Activated T-helper 2 cell treated with anti-CD3 and anti-CD28 coated beads, Interferon-gamma antibody, Interleukin-2, Interleukin-4, amounts not matched to agents 10 μg/mL and 5 μg/mL and 100 μg/mL, durations not matched to agents 14 hours and 24 hours and 36 hours (primary cell): ENCODE data around the gene TMEM109. TPM values are rescaled to one million over a fixed set of nuclear protein-coding genes. Genes with fewer than 3 reads are reported as not detected.

ENCODE experiments used
- DNase-seq: peaks from one replicate; pipeline ENCODE4 v3.0.0; 2021; ENCODE audit warnings: low spot score
- H3K27ac Mint-ChIP-seq: one replicate; pipeline ENCODE4 v1.8.0; 2021; ENCODE audit warnings: mixed read lengths
- H3K27me3 Mint-ChIP-seq: one replicate; pipeline ENCODE4 v1.8.0; 2021; ENCODE audit warnings: low read depth, mixed read lengths
- H3K36me3 Mint-ChIP-seq: one replicate; pipeline ENCODE4 v1.8.0; 2021; ENCODE audit warnings: low read depth, mixed read lengths
- H3K4me1 Mint-ChIP-seq: one replicate; pipeline ENCODE4 v1.8.0; 2021; ENCODE audit warnings: low read depth, mixed read lengths
- H3K4me3 Mint-ChIP-seq: one replicate; pipeline ENCODE4 v1.8.0; 2021; ENCODE audit warnings: low read depth, mild to moderate bottlenecking, moderate library complexity, mixed read lengths
- H3K9me3 Mint-ChIP-seq: one replicate; pipeline ENCODE4 v1.8.0; 2021; ENCODE audit warnings: mixed read lengths
- intact Hi-C: fragments of 100-400 bp; cut with micrococcal nuclease; formaldehyde crosslinking; loops from one replicate; pipeline ENCODE4 v1.15.1; 2023
- total RNA-seq: library from RNA; stranded (reverse); gene quantifications from 2 replicates; pipeline ENCODE4 v1.2.3, GENCODE V29; 2022

The TMEM109 gene
- total RNA-seq, 1 donor from 2014 or later, result 112 TPM

DNA sequence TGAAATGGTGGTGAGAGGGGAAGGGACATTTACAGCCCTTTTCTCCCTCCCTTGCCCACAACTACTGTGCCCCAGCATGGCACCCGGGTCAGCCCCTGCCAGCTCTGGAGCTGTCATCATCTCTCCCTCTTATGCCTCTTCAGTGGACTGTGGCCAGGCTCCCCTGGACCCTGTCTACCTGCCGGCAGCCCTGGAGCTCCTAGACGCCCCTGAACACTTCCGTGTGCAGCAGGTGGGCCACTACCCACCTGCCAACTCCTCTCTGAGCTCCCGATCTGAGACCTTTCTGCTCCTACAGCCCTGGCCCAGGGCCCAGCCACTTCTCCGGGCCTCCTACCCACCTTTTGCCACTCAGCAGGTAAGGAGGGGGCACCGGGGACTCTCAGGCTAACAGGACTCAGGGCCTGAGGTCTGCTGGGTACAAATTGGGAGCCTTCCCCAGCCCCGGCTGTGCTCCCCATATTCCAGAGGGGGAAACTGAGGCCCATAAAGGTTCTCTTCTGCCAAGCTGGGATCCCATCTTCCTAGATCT is 13.2 kb downstream of the TMEM109 start:
- peaks cover 24% of the 10 kb centered on the region for H3K27me3 Mint-ChIP-seq
- H3K9me3 Mint-ChIP-seq, result no peaks in the 10 kb centered on the region
- H3K4me1 Mint-ChIP-seq, result peaks cover 8% of the 10 kb centered on the region
- peaks cover 19% of the 10 kb centered on the region for H3K36me3 Mint-ChIP-seq
- no peak overlapping the region for H3K4me3 Mint-ChIP-seq
- no peak overlapping the region for H3K27ac Mint-ChIP-seq
- no peak for DNase-seq
- intact Hi-C loops, result no loop called here

DNA sequence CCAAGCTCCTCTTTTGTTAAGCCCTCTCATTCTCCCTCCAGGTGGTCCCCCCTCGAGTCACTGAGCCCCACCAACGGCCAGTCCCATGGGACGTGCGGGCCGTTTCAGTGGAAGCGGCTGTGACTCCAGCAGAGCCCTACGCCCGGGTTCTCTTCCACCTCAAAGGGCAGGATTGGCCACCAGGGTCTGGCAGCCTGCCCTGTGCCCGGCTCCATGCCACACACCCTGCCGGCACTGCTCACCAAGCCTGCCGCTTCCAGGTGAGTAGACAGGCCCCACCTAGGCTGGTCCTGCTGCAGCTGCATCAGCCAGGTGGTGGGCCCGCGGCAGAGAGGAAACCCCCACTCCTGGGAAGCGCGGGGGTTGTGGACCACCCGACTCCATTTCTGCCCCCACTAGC is 13.6 kb downstream of the TMEM109 start:
- peaks cover 8% of the 10 kb centered on the region for H3K4me1 Mint-ChIP-seq
- no peak overlapping the region for H3K27ac Mint-ChIP-seq
- peaks cover 14% of the 10 kb centered on the region for H3K36me3 Mint-ChIP-seq
- peaks cover 24% of the 10 kb centered on the region for H3K27me3 Mint-ChIP-seq
- intact Hi-C loops, result no loop called here
- no peaks in the 10 kb centered on the region for H3K9me3 Mint-ChIP-seq
- no peak overlapping the region for H3K4me3 Mint-ChIP-seq
- DNase-seq, result no peak

DNA sequence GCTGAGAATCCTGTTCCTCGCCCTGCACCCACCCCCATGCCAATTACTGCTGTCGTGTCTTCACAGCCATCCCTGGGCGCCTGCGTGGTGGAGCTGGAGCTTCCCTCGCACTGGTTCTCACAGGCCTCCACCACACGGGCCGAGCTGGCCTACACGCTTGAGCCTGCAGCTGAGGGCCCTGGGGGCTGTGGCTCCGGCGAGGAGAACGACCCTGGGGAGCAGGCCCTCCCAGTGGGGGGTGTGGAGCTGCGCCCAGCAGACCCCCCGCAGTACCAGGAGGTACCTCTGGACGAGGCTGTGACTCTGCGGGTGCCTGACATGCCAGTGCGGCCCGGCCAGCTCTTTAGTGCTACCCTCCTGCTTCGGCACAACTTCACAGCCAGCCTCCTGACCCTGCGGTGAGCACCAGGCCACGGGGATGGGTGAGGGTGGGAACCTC is 14.6 kb downstream of the TMEM109 start:
- Mint-ChIP-seq H3K27me3 (peaks cover 24% of the 10 kb centered on the region), H3K4me3 (no peak overlapping the region), H3K27ac (no peak overlapping the region), H3K9me3 (no peaks in the 10 kb centered on the region), H3K36me3 (peaks cover 4% of the 10 kb centered on the region), H3K4me1 (peaks cover 8% of the 10 kb centered on the region)
- no peak for DNase-seq
- intact Hi-C loops, result no loop called here

DNA sequence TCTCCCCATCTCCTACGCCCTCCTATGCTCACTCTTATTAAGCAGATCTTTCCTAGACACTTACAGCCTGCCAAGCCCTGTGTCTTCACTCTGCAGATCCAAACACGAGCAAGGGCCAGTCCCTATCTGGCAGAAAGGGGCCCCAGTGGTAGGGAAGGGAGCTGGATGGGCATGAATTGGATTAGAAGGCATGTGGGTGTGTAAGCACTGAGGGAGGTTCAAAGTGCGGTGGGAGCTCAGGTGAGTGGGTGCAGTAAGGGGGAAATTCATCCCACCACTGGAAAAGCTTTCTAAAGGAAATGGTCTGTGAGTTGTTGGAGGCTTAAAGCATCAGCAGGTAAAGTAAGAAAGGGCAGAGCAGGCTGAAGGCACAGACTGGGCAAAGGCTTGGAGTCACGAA is 15.8 kb downstream of the TMEM109 start:
- DNase-seq, result no peak
- Mint-ChIP-seq H3K27ac (no peak overlapping the region), H3K4me3 (no peak overlapping the region), H3K4me1 (peaks cover 6% of the 10 kb centered on the region), H3K27me3 (peaks cover 24% of the 10 kb centered on the region), H3K9me3 (no peaks in the 10 kb centered on the region), H3K36me3 (no peaks in the 10 kb centered on the region)
- intact Hi-C loops, result no loop called here

DNA sequence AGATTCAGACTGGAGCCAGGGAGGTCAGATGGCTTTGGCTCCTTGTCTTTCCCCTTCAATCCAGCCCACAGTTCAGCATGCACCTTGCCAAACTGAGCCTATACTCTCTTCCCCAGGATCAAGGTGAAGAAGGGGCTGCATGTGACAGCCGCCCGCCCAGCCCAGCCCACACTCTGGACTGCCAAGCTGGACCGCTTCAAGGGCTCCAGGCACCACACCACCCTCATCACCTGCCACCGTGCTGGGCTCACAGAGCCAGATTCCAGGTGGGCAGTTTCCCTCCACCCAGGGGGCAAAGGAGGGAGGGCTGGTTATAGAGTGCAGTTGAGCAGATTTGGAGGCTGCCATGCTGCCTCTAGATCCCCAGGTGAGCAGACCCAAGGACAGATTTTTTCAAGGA is 16.4 kb downstream of the TMEM109 start:
- peaks cover 1% of the 10 kb centered on the region for H3K4me1 Mint-ChIP-seq

DNA sequence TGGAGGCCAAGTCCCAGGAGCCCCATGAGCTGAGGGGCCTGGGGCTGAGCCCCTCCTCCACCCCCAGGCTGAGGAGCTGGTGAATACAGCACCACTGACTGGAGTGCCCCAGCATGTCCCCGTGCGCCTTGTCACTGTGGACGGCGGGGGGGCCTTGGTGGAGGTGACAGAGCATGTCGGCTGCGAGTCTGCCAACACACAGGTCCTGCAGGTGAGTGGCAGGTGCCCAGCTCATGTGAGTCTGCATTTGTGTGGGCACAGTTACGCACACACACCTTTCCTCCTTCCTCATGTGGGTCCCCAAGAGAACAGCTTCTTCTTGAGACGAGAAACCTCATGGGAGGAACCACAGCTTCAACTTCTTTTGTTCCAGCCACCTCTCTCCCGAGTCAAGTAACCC is 18.0 kb downstream of the TMEM109 start:
- intact Hi-C loops, result no loop called here
- no peaks in the 10 kb centered on the region for H3K9me3 Mint-ChIP-seq
- DNase-seq, result no peak
- peaks cover 6% of the 10 kb centered on the region for H3K27me3 Mint-ChIP-seq
- H3K4me3 Mint-ChIP-seq, result no peak overlapping the region
- no peaks in the 10 kb centered on the region for H3K4me1 Mint-ChIP-seq
- no peaks in the 10 kb centered on the region for H3K36me3 Mint-ChIP-seq
- no peak overlapping the region for H3K27ac Mint-ChIP-seq

More for the DNA sequence above, 16.4 kb downstream of the TMEM109 start:
- intact Hi-C loops, result no loop called here
- no peak overlapping the region for H3K4me3 Mint-ChIP-seq
- DNase-seq, result no peak
- no peaks in the 10 kb centered on the region for H3K36me3 Mint-ChIP-seq
- H3K9me3 Mint-ChIP-seq, result no peaks in the 10 kb centered on the region
- H3K27me3 Mint-ChIP-seq, result peaks cover 20% of the 10 kb centered on the region
- no peak overlapping the region for H3K27ac Mint-ChIP-seq

DNA sequence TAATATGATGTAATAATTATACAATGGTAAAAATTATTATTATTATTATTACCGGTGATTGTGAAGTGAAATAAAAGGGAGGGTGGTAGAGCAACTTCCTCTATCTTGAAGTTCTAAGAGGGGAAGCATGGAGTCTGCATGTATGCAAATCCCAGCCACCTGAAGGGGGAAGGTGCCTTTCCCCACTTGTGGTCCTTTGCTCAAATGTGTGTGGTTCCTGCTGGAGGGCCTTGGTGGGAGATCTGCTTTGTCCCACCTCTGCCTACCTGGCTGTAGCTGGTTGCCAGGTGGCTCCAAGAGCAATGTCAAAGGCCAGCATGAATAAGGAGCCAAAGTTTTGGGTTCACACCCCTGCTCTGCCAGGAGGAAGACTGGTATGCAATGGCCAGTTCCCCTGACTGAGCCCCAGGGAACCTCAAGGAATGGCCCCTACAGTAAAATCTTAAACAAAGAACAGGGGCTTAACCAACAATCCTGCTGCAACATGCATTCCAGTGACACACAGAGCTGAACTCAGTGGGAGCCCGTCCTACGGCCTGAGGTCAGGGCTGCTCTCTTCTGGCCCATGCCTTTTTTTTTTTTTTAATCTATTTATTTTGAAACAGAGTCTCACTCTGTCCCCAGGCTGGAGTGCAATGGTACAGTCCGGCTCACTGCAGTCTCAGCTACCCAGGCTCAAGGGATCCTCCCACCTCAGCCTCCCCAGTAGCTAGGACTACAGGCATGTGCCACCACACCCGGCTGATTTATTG is 18.8 kb downstream of the TMEM109 start:
- H3K27me3 Mint-ChIP-seq, result peaks cover 3% of the 10 kb centered on the region
- no peak overlapping the region for H3K27ac Mint-ChIP-seq
- no peaks in the 10 kb centered on the region for H3K36me3 Mint-ChIP-seq
- DNase-seq, result no peak
- H3K4me3 Mint-ChIP-seq, result no peak overlapping the region
- H3K9me3 Mint-ChIP-seq, result no peaks in the 10 kb centered on the region
- no peaks in the 10 kb centered on the region for H3K4me1 Mint-ChIP-seq
- intact Hi-C loops, result no loop called here

DNA sequence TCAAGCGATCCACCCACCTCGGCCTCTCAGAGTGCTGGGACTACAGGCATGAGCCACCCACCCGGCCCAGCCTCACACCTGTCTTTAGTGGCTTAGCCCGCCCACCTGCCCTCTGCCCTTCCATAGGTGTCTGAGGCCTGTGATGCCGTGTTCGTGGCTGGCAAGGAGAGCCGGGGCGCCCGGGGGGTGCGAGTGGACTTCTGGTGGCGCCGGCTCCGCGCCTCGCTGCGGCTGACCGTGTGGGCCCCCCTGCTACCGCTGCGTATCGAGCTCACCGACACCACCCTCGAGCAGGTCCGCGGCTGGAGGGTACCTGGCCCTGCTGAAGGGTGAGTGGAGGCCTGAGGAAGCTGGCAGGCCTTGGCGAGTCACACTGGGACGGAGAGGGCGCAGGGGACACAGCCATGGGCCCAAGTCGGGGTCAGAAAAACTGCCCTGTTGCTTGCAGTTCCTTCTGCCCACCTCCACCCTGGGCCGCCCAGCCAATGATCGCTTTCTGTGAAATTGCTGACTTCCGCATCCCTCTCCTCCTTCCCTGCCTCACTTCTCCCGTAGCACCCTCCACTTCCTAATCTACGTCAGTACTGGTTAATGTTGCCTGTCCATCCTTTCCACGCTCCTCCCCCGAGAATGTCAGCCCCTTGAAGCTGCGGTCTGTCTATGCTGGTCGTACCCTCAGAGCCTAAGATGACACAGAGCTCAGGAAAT is 19.6 kb downstream of the TMEM109 start:
- H3K27ac Mint-ChIP-seq, result no peak overlapping the region
- no peaks in the 10 kb centered on the region for H3K4me1 Mint-ChIP-seq
- peaks cover 3% of the 10 kb centered on the region for H3K27me3 Mint-ChIP-seq
- no peaks in the 10 kb centered on the region for H3K36me3 Mint-ChIP-seq
- H3K9me3 Mint-ChIP-seq, result no peaks in the 10 kb centered on the region
- intact Hi-C loops, result no loop called here
- no peak for DNase-seq
- H3K4me3 Mint-ChIP-seq, result no peak overlapping the region

DNA sequence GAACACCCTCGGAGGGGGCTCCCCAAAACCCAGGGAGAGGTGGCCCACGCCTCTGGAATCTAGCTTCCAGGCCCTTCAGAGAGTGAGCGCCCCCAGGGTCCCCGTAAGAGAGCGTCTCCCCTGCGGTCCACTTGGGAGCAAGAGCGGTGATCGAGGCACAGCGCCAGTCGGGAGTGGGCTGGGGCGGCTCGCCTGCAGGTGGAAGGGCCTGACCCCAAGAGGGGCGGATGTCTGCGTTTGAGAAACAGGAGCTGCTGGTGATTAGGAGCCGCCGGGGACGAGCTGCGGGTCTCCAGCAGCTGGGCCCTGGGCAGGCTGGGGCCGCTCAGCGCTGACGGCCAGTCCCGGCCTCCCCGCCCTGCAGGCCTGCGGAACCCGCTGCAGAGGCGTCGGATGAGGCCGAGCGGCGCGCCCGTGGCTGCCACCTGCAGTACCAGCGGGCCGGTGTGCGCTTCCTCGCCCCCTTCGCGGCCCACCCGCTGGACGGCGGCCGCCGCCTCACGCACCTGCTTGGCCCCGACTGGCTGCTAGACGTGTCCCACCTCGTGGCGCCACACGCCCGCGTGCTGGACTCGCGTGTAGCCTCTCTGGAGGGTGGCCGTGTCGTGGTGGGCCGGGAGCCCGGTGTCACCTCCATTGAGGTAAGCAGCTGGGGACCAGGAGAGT is 20.3 kb downstream of the TMEM109 start:
- Mint-ChIP-seq H3K4me3 (no peak overlapping the region), H3K36me3 (no peaks in the 10 kb centered on the region), H3K27me3 (peaks cover 3% of the 10 kb centered on the region), H3K4me1 (no peaks in the 10 kb centered on the region), H3K27ac (no peak overlapping the region), H3K9me3 (no peaks in the 10 kb centered on the region)
- intact Hi-C loops, result no loop called here
- no peak for DNase-seq

DNA sequence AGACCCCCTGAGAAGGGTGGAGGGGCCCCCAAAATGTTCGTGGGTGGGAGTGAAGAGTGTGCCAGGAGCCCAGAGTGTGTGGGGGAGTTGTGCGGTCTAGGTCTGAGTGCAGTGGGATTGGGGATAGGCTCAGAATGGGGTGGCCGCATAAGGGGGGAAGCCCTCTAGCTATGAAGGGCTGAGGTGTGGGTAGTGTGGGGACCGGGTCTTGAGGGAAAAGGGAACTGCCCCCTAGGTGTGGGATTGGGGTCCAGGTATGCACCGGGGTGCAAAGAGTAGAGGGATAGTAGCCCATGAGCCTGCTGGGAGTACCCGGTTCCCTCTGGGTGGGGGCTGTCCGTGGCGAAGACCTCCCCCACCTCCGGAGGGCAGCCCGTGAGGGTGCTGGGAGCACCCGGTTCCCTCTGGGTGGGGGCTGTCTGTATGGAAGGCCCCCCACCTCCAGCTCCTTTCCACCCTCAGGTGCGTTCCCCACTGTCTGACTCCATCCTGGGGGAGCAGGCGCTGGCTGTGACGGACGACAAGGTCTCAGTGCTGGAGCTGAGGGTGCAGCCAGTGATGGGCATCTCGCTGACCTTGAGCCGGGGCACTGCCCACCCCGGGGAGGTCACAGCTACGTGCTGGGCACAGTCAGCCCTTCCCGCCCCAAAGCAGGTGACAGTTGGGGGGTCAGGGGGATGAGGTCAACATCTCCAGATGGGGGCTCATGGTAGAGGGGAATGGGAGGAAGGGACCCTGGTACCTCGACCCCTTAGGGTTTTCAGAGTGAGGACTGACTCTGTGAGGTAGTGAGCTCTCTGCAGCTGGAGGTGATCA is 21.0 kb downstream of the TMEM109 start:
- Mint-ChIP-seq H3K36me3 (no peaks in the 10 kb centered on the region), H3K27ac (no peak overlapping the region), H3K4me1 (no peaks in the 10 kb centered on the region), H3K9me3 (no peaks in the 10 kb centered on the region), H3K4me3 (no peak overlapping the region), H3K27me3 (no peaks in the 10 kb centered on the region)
- intact Hi-C loops, result no loop called here
- DNase-seq, result no peak

DNA sequence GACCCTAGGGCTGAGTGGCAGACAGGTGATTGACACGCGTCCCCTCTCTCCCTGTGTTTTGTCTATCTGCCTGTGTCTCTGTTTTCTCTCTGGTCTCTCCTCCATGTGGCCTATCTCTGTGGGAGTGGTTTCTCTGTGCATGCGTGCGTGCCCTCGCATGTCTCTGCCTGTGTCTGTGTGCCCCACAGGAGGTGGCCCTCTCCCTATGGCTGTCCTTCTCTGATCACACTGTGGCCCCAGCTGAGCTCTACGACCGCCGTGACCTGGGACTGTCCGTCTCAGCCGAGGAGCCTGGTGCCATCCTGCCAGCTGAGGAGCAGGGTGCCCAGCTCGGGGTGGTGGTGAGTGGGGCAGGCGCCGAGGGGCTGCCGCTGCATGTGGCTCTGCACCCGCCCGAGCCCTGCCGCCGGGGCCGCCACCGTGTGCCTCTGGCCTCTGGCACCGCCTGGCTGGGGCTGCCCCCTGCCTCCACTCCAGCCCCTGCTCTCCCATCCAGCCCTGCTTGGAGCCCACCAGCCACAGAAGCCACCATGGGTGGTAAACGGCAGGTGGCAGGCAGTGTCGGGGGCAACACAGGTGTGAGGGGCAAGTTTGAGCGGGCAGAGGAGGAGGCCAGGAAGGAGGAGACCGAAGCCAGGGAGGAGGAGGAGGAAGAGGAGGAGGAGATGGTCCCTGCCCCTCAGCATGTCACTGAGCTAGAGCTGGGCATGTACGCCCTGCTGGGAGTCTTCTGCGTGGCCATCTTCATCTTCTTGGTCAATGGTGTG is 21.9 kb downstream of the TMEM109 start:
- Mint-ChIP-seq H3K27me3 (no peaks in the 10 kb centered on the region), H3K4me1 (no peaks in the 10 kb centered on the region), H3K9me3 (no peaks in the 10 kb centered on the region), H3K4me3 (no peak overlapping the region), H3K27ac (no peak overlapping the region), H3K36me3 (no peaks in the 10 kb centered on the region)
- no peak for DNase-seq
- intact Hi-C loops, result no loop called here
